Measurements from ENCODE around the gene ANKRD33B. TPM values are rescaled to one million over a fixed set of nuclear protein-coding genes. Genes with fewer than 3 reads are reported as not detected.
"Not testable (repeated sequence)": the region's sequence is repeated elsewhere in the genome, so short reads cannot be mapped to it uniquely, and the experiment has no call there.

ANKRD33B gene
- total RNA-seq, 2 donors from 2014 or later: 10.9 to 18.9 TPM

GRCh38 chr5:10623305-10623910, 59.5 kb downstream of the ANKRD33B start:
- DNase-seq (ENCODE audit: low spot score): no peak
- no peak for ATAC-seq
- no peak overlapping the region for H3K4me3 Mint-ChIP-seq
- no peaks in the 10 kb centered on the region for H3K9me3 Mint-ChIP-seq
- no peaks in the 10 kb centered on the region for H3K36me3 Mint-ChIP-seq
- peaks cover 16 to 26% of the 10 kb centered on the region in 2 donors for H3K4me1 Mint-ChIP-seq (ENCODE audit: low read depth in 2 of 2)
- no peak overlapping the region for H3K27ac Mint-ChIP-seq
- H3K27me3 Mint-ChIP-seq: no peaks in the 10 kb centered on the region

- Mint-ChIP-seq H3K36me3 (peaks cover under 1% of the 10 kb centered on the region), H3K4me3 (no peak overlapping the region), H3K4me1 (ENCODE audit: low read depth in 2 of 2) (peaks cover 24 to 33% of the 10 kb centered on the region in 2 donors), H3K9me3 (no peaks in the 10 kb centered on the region), H3K27me3 (peaks cover 0 to 5% of the 10 kb centered on the region in 2 donors), H3K27ac (peak overlapping the region in 1 of 2 donors; percentile 24)
- ATAC-seq (no peak), DNase-seq (ENCODE audit: low spot score) (no peak)
Measured at GRCh38 chr5:10624206-10624605, 60.3 kb downstream of the ANKRD33B start.

GRCh38 chr5:10624679-10625078, 60.8 kb downstream of the ANKRD33B start:
- ATAC-seq: no peak
- H3K4me1 Mint-ChIP-seq (ENCODE audit: low read depth in 2 of 2): peaks cover 29 to 38% of the 10 kb centered on the region in 2 donors
- H3K9me3 Mint-ChIP-seq: peaks cover 3% of the 10 kb centered on the region
- no peak for DNase-seq (ENCODE audit: low spot score)
- peaks cover 5% of the 10 kb centered on the region for H3K36me3 Mint-ChIP-seq
- peaks cover 0 to 10% of the 10 kb centered on the region in 2 donors for H3K27me3 Mint-ChIP-seq
- no peak overlapping the region for H3K4me3 Mint-ChIP-seq
- H3K27ac Mint-ChIP-seq: peak overlapping the region in 1 of 2 donors; percentile 24

- DNase-seq (ENCODE audit: low spot score): peak; percentile 47
- Mint-ChIP-seq H3K4me3 (no peak overlapping the region), H3K4me1 (ENCODE audit: low read depth in 2 of 2) (peaks cover 41 to 49% of the 10 kb centered on the region in 2 donors), H3K36me3 (peaks cover 7% of the 10 kb centered on the region), H3K27me3 (peaks cover 0 to 11% of the 10 kb centered on the region in 2 donors), H3K9me3 (peaks cover 4% of the 10 kb centered on the region), H3K27ac (no peak overlapping the region)
- ATAC-seq: no peak
Measured at GRCh38 chr5:10625700-10626472, 62.0 kb downstream of the ANKRD33B start.

- peaks cover 0 to 11% of the 10 kb centered on the region in 2 donors for H3K27me3 Mint-ChIP-seq
- peaks cover 7% of the 10 kb centered on the region for H3K36me3 Mint-ChIP-seq
- ATAC-seq (no peak), DNase-seq (ENCODE audit: low spot score) (peak; percentile 25)
- H3K4me1 Mint-ChIP-seq (ENCODE audit: low read depth in 2 of 2): peaks cover 48 to 49% of the 10 kb centered on the region in 2 donors
- H3K27ac Mint-ChIP-seq: peak overlapping the region; percentile 65 to 66
- H3K4me3 Mint-ChIP-seq: peak overlapping the region; percentile 93
- peaks cover 4% of the 10 kb centered on the region for H3K9me3 Mint-ChIP-seq
Measured at GRCh38 chr5:10626473-10627013, 62.7 kb downstream of the ANKRD33B start.

- peaks cover 51 to 54% of the 10 kb centered on the region in 2 donors for H3K4me1 Mint-ChIP-seq (ENCODE audit: low read depth in 2 of 2)
- peaks cover 4% of the 10 kb centered on the region for H3K9me3 Mint-ChIP-seq
- H3K27ac Mint-ChIP-seq: peak overlapping the region; percentile 65 to 66
- ATAC-seq: peak; percentile 6 to 16
- H3K27me3 Mint-ChIP-seq: peaks cover 0 to 11% of the 10 kb centered on the region in 2 donors
- H3K36me3 Mint-ChIP-seq: peaks cover 7% of the 10 kb centered on the region
- peak overlapping the region; percentile 93 for H3K4me3 Mint-ChIP-seq
- peak; percentile 60 for DNase-seq (ENCODE audit: low spot score)
Measured at GRCh38 chr5:10627160-10627701, 63.4 kb downstream of the ANKRD33B start.

GRCh38 chr5:10628601-10629000, 64.7 kb downstream of the ANKRD33B start:
- no peak for ATAC-seq
- Mint-ChIP-seq H3K27me3 (peaks cover 0 to 11% of the 10 kb centered on the region in 2 donors), H3K4me1 (ENCODE audit: low read depth in 2 of 2) (peaks cover 56 to 63% of the 10 kb centered on the region in 2 donors), H3K36me3 (peaks cover 7% of the 10 kb centered on the region), H3K9me3 (peaks cover 4% of the 10 kb centered on the region), H3K27ac (peak overlapping the region in 1 of 2 donors; percentile 54), H3K4me3 (no peak overlapping the region)
- no peak for DNase-seq (ENCODE audit: low spot score)

GRCh38 chr5:10629682-10630081, 65.8 kb downstream of the ANKRD33B start:
- Mint-ChIP-seq H3K4me3 (no peak overlapping the region), H3K9me3 (peaks cover 4% of the 10 kb centered on the region), H3K27me3 (peaks cover 0 to 11% of the 10 kb centered on the region in 2 donors), H3K27ac (peak overlapping the region in 1 of 2 donors; percentile 54), H3K36me3 (peaks cover 7% of the 10 kb centered on the region), H3K4me1 (ENCODE audit: low read depth in 2 of 2) (peaks cover 65 to 74% of the 10 kb centered on the region in 2 donors)
- DNase-seq (ENCODE audit: low spot score): peak; percentile 23
- no peak for ATAC-seq

- Mint-ChIP-seq H3K27me3 (peaks cover 0 to 11% of the 10 kb centered on the region in 2 donors), H3K36me3 (peaks cover 7% of the 10 kb centered on the region), H3K4me1 (ENCODE audit: low read depth in 2 of 2) (peaks cover 70 to 78% of the 10 kb centered on the region in 2 donors), H3K4me3 (peak overlapping the region; percentile 86), H3K9me3 (peaks cover 4% of the 10 kb centered on the region), H3K27ac (peak overlapping the region; percentile 84 to 96)
- peak; percentile 40 for DNase-seq (ENCODE audit: low spot score)
- ATAC-seq: no peak
Measured at GRCh38 chr5:10630126-10630525, 66.3 kb downstream of the ANKRD33B start.

GRCh38 chr5:10630744-10631143, 66.9 kb downstream of the ANKRD33B start:
- peak overlapping the region; percentile 84 to 96 for H3K27ac Mint-ChIP-seq
- peaks cover 0 to 11% of the 10 kb centered on the region in 2 donors for H3K27me3 Mint-ChIP-seq
- H3K9me3 Mint-ChIP-seq; ATAC-seq; DNase-seq (ENCODE audit: low spot score); H3K36me3 Mint-ChIP-seq: not testable (repeated sequence)
- peaks cover 76 to 84% of the 10 kb centered on the region in 2 donors for H3K4me1 Mint-ChIP-seq (ENCODE audit: low read depth in 2 of 2)
- H3K4me3 Mint-ChIP-seq: peak overlapping the region; percentile 86

GRCh38 chr5:10631316-10631996, 67.6 kb downstream of the ANKRD33B start:
- Mint-ChIP-seq H3K27ac (peak overlapping the region; percentile 84 to 96), H3K27me3 (peaks cover 0 to 11% of the 10 kb centered on the region in 2 donors), H3K9me3 (peaks cover 4% of the 10 kb centered on the region), H3K4me3 (peak overlapping the region; percentile 86), H3K36me3 (peaks cover 7% of the 10 kb centered on the region), H3K4me1 (ENCODE audit: low read depth in 2 of 2) (peaks cover 80 to 92% of the 10 kb centered on the region in 2 donors)
- ATAC-seq (no peak), DNase-seq (ENCODE audit: low spot score) (peak; percentile 32)

- H3K27ac Mint-ChIP-seq: peak overlapping the region; percentile 84 to 96
- peaks cover 0 to 11% of the 10 kb centered on the region in 2 donors for H3K27me3 Mint-ChIP-seq
- peak overlapping the region; percentile 86 for H3K4me3 Mint-ChIP-seq
- H3K36me3 Mint-ChIP-seq: peaks cover 7% of the 10 kb centered on the region
- peak; percentile 61 to 63 for ATAC-seq
- peak; percentile 85 for DNase-seq (ENCODE audit: low spot score)
- peaks cover 4% of the 10 kb centered on the region for H3K9me3 Mint-ChIP-seq
- H3K4me1 Mint-ChIP-seq (ENCODE audit: low read depth in 2 of 2): peaks cover 78 to 88% of the 10 kb centered on the region in 2 donors
Measured at GRCh38 chr5:10632110-10632761, 68.4 kb downstream of the ANKRD33B start.

Measured in natural killer cell treated with Interleukin-12 subunit alpha and Interleukin-12 subunit beta and Interleukin-15 and Interleukin-18, amount 100 ng/mL, for 72 hours (primary cell).